Right lobe of liver (tissue), 6 donors: ENCODE measurements around the gene IL34. TPM values are rescaled to one million over a fixed set of nuclear protein-coding genes. Genes with fewer than 3 reads are reported as not detected.

ENCODE experiments used
- ATAC-seq, 4 donors: fragments of 200-7000 bp; cut with Tn5 transposase; one replicate each; pipeline ENCODE4 v1.9.1; 2020; ENCODE audit warnings: mild to moderate bottlenecking in 4 of 4, moderate library complexity in 4 of 4
- DNase-seq, 3 donors: peaks; one replicate each; pipeline ENCODE4 v3.0.0-alpha.2; 2020
- H3K27ac ChIP-seq, 3 donors: fragments of 200-600 bp; one replicate each; pipeline ENCODE4 v1.8.0; 2022
- H3K27me3 ChIP-seq, 2 donors: fragments of 200-600 bp; one replicate each; pipeline ENCODE4 v1.8.0; 2022
- H3K36me3 ChIP-seq, 4 donors: fragments of 200-600 bp; sonication (generic) in 1 of 4; one replicate each; pipeline versions ENCODE4 v1.5.1 to v1.8.0; 2017 to 2022; ENCODE audit warnings: control low read depth in 1 of 4
- H3K4me1 ChIP-seq, 4 donors: fragments of 200-600 bp; sonication (generic) in 1 of 4; one replicate each; pipeline versions ENCODE4 v1.5.1 to v1.8.0; 2017 to 2022; ENCODE audit warnings: control low read depth in 1 of 4
- H3K4me3 ChIP-seq, 3 donors: fragments of 200-600 bp; one replicate each; pipeline ENCODE4 v1.8.0; 2022
- H3K9me3 ChIP-seq, 4 donors: fragments of 200-600 bp; sonication (generic) in 1 of 4; one replicate each; pipeline versions ENCODE4 v1.5.1 to v1.8.0; 2017 to 2022; ENCODE audit warnings: control low read depth in 1 of 4
- CTCF ChIP-seq, 4 donors: fragments of 200-600 bp in 3 of 4; fragments of 450-650 bp in 1 of 4; IDR thresholded peaks; one replicate each; pipeline versions ENCODE4 v1.5.1 to v1.8.0; 2016 to 2022; ENCODE audit warnings: antibody characterized with exemption in 4 of 4, mild to moderate bottlenecking in 2 of 4
- POLR2A ChIP-seq: fragments of 450-650 bp; IDR thresholded peaks from one replicate; pipeline ENCODE4 v1.6.1; 2017; ENCODE audit warnings: antibody characterized with exemption, mild to moderate bottlenecking
- WGBS: methylation state at CpG from one replicate; pipeline ENCODE4 v1.1.6; 2018; ENCODE audit warnings: low coverage, low lambda C conversion rate; ENCODE audit not compliant: insufficient coverage; ENCODE audit errors: missing lambda C conversion rate; 5-methylcytosine and 5-hydroxymethylcytosine counted together
- intact Hi-C, 2 donors: fragments of 100-400 bp; cut with DNase I; formaldehyde crosslinking; loops; one replicate each; pipeline versions ENCODE4 v1.11.2 to v1.14.1; 2022
- total RNA-seq, 6 experiments: library from RNA; depleted of rRNA in 2 of 6; stranded (reverse); fragments of >200 nt in 2 of 6; fragmentation: NEBNext Ultra II Directional in 3 of 6; extraction: Animal tissue kit (Norgen Biotek cat#: 25700) in 3 of 6; gene quantifications; one replicate each; pipeline versions ENCODE4 v1.1.0 to v1.2.4, GENCODE V29; 2016 to 2023
- donor health status: DM: no; HTN: yes; CAD: no.
- donor health status: DM: no; HTN: no; CAD: no.
- donor health status: DM: no; HTN: no; CAD: no.
- donor health status: DM: no; HTN: yes; CAD: no.
- donor health status: DM: no; HTN: yes; CAD: no.

The IL34 gene
- total RNA-seq, 6 experiments from 2014 or later, result 0.27 to 1.1 (median 0.49) TPM

GRCh38 chr16:70608521-70608920 lies 37.8 kb upstream of the IL34 start:
- Histone ChIP-seq H3K9me3 (no peaks in the 10 kb centered on the region), H3K36me3 (no peaks in the 10 kb centered on the region), H3K4me3 (no peak overlapping the region), H3K4me1 (no peaks in the 10 kb centered on the region), H3K27me3 (no peaks in the 10 kb centered on the region), H3K27ac (no peak overlapping the region)
- no peak for DNase-seq
- WGBS, result 100% methylated on average over 1 of the region's 7 CpGs
- TF ChIP-seq POLR2A (no peak), CTCF (IDR thresholded peaks at IDR 0.05) (no peak)
- intact Hi-C loops, result no loop called here
- ATAC-seq, result no peak

GRCh38 chr16:70610273-70611223 lies 35.8 kb upstream of the IL34 start:
- H3K27me3 ChIP-seq, result no peaks in the 10 kb centered on the region
- intact Hi-C loops, result no loop called here
- H3K4me1 ChIP-seq, result no peaks in the 10 kb centered on the region
- H3K36me3 ChIP-seq, result no peaks in the 10 kb centered on the region
- peak in 1 of 4 donors; percentile 21 for ATAC-seq
- no peak overlapping the region for H3K4me3 ChIP-seq
- H3K27ac ChIP-seq, result no peak overlapping the region
- TF ChIP-seq POLR2A, result no peak
- DNase-seq, result no peak
- no peaks in the 10 kb centered on the region for H3K9me3 ChIP-seq
- WGBS, result 77% methylated on average over 18 of the region's 18 CpGs

GRCh38 chr16:70611224-70611598 lies 35.1 kb upstream of the IL34 start:
- no peak for ATAC-seq
- Histone ChIP-seq H3K4me3 (no peak overlapping the region), H3K27ac (no peak overlapping the region), H3K36me3 (no peaks in the 10 kb centered on the region), H3K4me1 (no peaks in the 10 kb centered on the region), H3K9me3 (no peaks in the 10 kb centered on the region), H3K27me3 (no peaks in the 10 kb centered on the region)
- intact Hi-C loops, result no loop called here
- 80% methylated on average over 3 of the region's 5 CpGs for WGBS
- TF ChIP-seq POLR2A, result no peak
- no peak for TF ChIP-seq CTCF (IDR thresholded peaks at IDR 0.05)
- no peak for DNase-seq

GRCh38 chr16:70611785-70612303 lies 34.5 kb upstream of the IL34 start:
- no peak overlapping the region for H3K27ac ChIP-seq
- no peaks in the 10 kb centered on the region for H3K36me3 ChIP-seq
- intact Hi-C loops, result no loop called here
- H3K4me1 ChIP-seq, result no peaks in the 10 kb centered on the region
- DNase-seq, result no peak
- 79% methylated on average over 4 of the region's 4 CpGs for WGBS
- H3K27me3 ChIP-seq, result no peaks in the 10 kb centered on the region
- TF ChIP-seq CTCF (IDR thresholded peaks at IDR 0.05) (no peak), POLR2A (no peak)
- no peaks in the 10 kb centered on the region for H3K9me3 ChIP-seq
- no peak overlapping the region for H3K4me3 ChIP-seq
- no peak for ATAC-seq

GRCh38 chr16:70612931-70613330 lies 33.4 kb upstream of the IL34 start:
- ATAC-seq (no peak), DNase-seq (no peak)
- no peak for TF ChIP-seq POLR2A
- no peak for TF ChIP-seq CTCF (IDR thresholded peaks at IDR 0.05)
- intact Hi-C loops, result no loop called here
- Histone ChIP-seq H3K27ac (no peak overlapping the region), H3K36me3 (no peaks in the 10 kb centered on the region), H3K27me3 (no peaks in the 10 kb centered on the region), H3K9me3 (no peaks in the 10 kb centered on the region), H3K4me1 (no peaks in the 10 kb centered on the region), H3K4me3 (no peak overlapping the region)
- WGBS, result 63% methylated on average over 5 of the region's 8 CpGs
